ENCODE data around the gene ACTRT2.

The ACTRT2 gene

DNA sequence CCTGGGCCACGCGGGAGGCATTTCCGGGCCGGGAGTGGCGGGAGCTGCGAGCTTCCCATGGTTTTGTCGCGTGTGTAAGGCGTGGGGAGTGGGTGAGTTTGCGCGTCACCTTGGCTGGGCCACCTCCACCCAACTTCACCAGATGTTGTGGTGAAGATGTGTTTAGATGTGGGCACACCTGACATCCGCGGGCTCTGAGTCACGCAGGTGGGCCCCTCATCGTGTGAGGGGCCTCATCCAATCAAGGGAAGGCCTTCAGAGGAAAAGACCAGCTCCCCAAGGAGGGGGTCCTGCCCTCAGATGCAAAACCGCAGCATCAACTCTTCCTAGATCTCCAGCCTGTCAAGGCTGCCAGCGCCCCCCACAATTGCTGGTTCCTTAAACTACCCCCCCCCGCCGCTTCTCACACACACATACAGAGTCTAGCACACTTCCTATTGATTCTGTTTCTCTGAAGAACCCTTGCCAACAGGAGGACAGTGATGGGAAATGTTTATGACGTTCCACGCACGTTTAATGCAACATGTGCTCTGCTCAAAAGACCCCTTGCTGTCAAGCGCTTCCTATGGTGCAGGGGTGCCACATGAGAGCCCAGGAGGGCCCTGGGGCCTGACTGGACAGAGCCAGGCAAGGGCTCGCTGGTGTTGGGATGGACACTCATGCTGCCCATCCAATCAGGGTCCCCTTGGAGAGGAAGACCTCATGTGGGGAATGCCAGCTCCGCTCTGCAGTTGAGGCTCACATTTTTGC lies 11.9 kb downstream of the ACTRT2 start:
- DNase-seq, result peak; percentile 47

- no peak for DNase-seq
Measured at GRCh38 chr1:3033790-3034090, 12.5 kb downstream of the ACTRT2 start.

DNA sequence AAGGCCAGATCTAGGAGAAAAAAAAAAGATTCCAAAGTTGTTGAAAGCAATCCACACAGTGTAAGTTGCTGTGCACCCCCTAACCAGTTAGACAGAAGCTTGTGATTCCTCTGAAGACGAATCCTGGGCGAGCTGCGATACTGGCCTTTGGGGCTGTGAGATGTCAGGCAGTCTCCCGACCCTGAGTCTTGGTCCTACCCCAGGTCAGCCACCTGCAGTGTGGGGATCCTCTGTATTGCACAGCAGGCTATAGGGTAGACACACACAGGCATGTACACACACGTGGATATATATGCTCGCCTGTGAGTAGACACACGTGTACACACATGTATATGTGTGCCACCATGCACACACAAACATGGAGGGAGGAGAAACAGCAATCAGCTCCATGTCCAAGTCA lies 12.9 kb downstream of the ACTRT2 start:
- no peak for DNase-seq

GRCh38 chr1:3034728-3035562 lies 13.7 kb downstream of the ACTRT2 start:
- DNase-seq, result no peak

DNA sequence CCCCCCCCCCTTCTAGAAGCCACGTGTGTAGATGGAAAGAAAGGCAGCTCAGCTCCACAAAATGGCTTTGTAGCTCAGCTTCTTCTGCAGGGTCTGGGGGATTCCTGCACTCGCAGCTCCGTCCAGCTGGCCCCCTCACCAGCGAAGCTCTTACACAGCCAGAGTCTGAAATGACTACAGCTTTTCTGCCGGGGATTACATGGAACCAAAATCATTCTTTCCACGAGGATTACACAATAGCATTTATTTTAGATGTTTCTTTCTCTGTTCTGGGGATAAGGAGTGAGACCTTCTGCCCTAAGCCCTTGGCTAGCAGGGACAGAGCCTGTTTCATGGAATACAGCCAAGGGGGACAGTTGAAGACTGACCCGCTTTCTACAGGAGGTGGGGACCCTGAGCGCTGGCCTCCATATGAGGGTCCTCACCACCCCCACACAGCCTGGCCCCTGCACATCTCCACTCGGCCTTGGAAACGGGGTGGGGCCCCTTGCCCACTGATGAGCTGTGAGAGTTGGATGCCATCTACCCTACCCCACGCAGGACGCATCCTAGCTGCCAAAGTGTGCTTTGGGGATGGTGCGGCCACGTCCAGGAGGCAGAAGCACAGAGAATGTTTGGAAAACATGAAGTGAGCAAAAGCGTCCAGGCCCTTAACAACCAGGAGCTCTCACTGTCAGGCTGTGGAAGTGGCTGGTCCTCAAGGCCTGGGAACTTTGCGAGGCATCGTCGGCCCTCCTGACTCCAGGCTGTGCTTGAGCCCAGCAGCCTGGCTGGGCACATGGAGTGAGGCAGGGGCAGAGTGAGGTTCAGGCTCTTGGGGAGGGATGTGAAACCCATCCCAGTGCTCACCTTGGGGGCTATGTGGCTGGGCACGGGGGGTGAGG lies 14.5 kb downstream of the ACTRT2 start:
- no peak for DNase-seq

DNA sequence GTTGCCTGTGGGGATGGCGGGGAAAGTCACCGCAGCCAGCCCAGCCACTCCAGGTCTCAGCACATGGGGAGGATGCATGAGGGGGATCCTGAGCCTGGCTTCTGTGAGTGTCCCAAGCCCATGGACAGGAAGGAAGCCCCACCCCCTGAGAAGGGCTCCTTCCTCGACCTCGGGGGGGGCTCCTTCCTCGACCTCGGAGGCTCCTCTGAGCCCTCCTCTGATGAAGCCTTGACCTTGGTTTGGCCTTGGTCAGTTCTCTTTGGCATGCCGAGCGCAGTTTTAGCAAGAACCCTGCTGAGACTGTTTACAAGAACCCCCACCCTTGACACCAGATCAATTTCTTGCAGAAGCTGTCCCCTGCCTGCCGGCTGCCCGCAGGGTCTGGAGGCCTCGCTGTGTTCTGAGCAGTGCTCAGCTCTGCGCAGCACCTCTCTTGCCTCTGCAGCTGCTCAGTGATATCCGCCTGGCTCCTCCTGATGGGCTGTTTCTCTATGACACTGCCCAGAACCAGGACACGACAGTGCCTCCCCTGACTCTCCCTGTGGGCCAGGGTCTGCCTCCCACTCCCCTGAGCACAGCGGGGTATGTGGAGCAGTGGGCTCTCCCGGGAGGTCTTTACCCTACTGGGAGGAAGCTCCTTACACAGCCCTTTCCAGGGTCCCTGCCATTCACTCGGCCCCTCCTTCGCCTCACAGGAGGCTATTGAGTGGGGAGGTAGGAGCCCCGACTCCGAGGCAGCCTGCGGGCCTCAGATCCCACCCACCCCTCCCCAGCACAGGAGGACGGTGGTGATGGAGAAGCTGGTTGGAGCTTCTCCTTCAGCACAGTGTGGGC lies 15.4 kb downstream of the ACTRT2 start:
- DNase-seq, result no peak

GRCh38 chr1:3037281-3038040 lies 16.2 kb downstream of the ACTRT2 start:
- no peak for DNase-seq

GRCh38 chr1:3038113-3038551 lies 16.9 kb downstream of the ACTRT2 start:
- DNase-seq, result no peak

DNA sequence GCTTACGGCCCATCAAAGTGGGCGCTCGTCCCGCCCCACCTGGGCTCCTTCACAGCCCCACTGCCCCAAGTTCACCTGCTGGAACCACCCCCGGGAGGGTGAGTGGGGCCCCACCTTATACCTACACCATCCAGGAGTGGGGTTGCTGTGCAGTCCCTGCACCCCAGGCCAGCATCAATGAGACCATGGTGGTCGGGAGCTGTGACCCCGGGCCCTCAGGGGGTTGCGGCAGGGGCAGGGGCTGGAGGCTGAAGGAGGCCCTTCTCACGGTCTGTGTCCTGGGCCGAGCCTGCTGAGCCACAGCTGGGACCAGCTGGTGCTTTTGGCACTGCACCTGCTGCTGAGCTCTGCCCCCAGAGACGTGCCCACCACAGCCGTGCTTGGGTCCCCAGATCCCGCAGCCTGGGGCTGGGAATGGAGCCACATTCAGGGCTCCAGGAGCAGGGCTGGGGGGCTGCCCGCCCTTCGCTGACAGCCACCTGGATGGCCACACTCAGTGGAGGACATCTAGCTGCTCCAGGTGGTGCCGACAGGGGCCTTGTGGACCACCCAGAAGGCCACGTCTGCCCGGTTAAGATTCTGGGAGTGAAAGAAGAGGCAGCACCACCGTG lies 17.4 kb downstream of the ACTRT2 start:
- DNase-seq, result no peak

DNA sequence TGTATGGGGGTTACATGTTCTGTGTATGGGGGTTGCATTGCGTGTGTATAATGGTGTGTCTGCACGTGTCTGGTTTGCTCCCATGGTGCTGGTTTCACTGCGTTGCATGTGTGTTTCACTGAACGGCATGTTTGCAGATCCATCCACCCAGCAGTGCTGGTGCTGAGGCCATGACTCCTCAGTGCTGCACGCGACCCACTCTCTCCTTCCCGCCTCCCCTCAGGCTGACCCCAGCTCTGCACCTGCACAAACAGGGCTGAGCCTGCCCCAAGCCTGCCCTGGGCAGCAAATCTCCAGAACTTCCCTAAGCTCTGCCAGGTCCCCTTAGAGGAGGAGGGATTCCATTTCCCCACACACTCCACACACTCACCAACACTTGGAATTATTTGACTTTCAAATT lies 18.7 kb downstream of the ACTRT2 start:
- DNase-seq, result no peak

- no peak for DNase-seq
Measured at GRCh38 chr1:3042481-3042880, 21.2 kb downstream of the ACTRT2 start.

GRCh38 chr1:3049164-3049563 lies 27.9 kb downstream of the ACTRT2 start:
- DNase-seq, result no peak

- no peak for DNase-seq
Measured at GRCh38 chr1:3049905-3050304, 28.6 kb downstream of the ACTRT2 start.

- no peak for DNase-seq
Measured at GRCh38 chr1:3050603-3051002, 29.3 kb downstream of the ACTRT2 start.

DNA sequence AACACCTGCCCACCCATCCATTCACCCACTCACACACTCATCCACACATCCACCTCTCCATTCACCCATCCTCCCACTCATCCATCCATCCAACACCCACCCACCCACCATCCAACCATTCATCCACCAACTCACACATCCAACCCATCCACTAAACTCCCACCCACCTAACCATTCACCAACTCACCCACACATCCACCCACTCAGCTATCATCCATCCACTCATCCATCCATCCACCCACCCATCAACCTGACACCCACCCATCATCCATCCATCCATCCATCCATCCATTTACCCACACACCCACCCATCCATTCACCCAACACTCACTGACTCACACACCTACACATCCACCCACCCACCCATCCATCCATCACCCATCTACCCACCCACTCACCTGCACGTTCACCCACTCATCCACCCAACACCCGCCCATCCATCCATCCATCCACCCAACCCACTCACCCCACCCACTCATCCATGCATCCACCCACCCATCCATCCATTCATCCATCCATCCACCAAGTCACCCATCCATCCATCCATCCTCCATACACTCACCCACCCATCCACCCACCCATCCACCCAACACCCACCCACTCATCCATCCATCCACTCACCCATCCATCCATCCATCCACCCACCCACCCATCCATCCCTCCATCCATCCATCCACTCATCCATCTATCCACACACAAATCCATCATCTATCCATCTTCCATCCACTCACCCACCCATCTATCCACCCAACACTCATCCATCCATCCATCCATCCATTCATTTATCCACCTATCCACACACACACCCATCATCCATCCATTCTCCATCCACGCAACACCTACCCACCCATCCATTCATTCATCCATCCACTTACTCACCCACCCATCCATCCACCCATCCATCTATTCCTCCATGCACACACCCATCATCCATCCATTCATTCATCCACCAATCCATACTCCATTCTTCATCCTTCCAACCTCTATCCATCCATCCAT lies 30.3 kb downstream of the ACTRT2 start:
- no peak for DNase-seq

GRCh38 chr1:3052501-3052900 lies 31.2 kb downstream of the ACTRT2 start:
- no peak for DNase-seq

DNA sequence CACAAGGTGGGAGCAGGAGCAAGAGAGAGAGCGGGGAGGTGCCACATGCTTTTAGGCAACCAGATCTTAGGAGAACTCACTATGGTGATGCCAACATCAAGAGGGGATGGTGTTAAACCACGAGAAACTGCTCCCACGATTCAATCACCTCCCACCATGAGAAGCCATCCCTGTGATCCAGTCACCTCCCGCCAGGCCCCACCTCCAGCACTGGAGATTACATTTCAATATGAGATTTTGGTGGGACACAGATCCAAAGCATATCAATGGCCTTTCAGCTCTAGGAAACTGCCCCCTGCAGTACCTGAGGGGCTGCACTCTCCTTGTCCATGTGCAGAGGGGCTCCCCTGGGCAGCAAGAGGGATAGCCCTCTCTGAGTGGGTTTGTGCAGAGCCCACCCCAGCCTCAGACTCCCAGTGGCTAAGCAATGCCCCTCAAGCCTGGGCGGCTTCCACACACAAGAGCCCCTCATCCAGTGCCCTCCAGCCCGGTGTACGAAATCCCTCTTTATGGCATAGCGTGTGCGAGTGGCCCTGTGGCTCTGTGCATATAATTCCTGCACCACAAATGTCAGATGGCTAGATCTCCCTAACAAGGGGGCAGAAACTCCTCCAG lies 32.2 kb downstream of the ACTRT2 start:
- no peak for DNase-seq

DNA sequence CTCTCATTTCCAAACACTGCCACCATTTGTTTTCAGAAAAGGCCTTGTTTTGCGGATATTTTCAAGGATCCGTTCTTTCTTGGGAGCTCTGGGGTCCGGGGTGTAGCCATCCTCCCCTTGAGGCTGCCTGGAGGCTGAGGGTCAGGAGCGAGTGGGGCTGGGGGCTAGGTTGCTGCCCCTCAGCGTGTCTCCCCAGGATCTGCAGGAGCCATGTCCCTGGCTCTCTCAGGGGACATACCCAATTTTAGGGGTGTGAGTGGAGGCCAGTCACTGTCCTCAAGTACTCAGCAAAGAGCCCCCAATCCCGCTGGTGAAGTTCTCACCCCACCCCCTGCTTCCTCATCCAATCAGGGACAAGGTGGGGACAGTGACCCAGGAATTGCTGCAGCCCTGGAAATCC lies 32.7 kb downstream of the ACTRT2 start:
- no peak for DNase-seq

DNA sequence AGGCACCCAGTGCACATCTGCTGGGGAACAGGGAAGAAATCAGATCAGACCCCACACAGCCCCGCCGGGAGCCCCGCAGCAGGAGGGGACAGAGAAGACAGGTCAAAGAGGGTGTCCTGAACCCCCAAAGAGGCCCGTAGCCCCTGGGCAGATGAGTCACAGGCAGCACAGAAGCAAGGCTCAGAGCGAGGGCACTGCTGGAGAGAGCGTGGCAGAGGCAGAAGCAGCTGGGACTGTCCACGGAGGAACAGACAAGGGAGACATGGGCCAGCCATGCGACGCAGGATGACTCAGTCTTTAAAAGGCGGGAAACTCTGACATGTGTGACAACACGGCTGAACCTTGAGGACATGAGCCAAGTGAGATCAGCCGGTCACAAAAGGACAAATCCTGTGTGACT lies 33.2 kb downstream of the ACTRT2 start:
- DNase-seq, result no peak

- DNase-seq, result no peak
Measured at GRCh38 chr1:3055051-3055450, 33.8 kb downstream of the ACTRT2 start.

Measured in activated naive CD4-positive, alpha-beta T cell treated with anti-CD3 and anti-CD28 coated beads, Interleukin-2, amount 50 U/mL, for 16 hours (primary cell).